ENCODE measurements around the gene LHPP.

DNA sequence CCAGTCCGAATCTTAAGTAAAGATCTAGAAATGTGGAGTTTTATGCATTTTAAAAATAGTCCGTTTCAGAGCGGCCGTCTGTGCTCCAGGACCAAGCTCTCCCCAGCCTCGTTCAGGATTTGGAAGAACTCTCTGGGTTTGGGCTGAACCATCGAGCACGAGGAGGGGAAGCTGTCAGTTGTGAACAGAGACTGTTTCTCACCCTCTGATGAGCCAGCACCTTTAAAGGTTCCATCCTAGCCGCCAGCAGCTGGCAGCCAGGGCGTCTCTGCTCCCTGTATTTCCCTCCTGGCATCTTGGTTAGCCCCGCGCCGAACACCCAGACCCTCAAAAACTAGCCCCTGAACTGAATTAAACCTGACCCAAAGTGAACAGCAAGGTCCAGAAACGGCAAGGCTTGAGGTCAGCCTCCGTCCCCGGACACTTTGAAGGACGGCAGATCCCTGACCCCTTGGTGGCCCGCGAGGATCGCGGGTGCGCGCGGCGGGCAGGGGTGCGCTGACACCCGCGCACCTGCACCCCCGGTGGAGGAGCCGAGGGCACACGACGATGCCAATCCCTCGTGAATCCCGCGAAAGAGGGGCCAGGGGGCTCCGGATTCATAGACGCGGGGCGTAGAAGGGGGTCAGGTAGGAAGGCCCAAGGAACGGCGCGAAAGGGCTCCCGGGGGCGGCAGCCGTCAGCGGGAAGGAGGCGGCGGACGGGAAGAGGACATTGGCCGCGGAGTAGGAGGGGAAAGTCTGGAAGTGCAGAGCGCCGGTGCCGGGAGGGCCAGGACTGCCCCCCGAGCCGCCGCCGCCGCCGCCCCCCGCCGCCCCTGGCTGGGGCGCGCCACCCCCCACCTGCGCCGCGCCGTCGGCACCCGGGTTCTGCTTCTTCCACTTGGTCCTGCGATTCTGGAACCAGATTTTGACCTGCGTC is 14.5 kb upstream of the LHPP start:
- TF ChIP-seq, protein P1, sequence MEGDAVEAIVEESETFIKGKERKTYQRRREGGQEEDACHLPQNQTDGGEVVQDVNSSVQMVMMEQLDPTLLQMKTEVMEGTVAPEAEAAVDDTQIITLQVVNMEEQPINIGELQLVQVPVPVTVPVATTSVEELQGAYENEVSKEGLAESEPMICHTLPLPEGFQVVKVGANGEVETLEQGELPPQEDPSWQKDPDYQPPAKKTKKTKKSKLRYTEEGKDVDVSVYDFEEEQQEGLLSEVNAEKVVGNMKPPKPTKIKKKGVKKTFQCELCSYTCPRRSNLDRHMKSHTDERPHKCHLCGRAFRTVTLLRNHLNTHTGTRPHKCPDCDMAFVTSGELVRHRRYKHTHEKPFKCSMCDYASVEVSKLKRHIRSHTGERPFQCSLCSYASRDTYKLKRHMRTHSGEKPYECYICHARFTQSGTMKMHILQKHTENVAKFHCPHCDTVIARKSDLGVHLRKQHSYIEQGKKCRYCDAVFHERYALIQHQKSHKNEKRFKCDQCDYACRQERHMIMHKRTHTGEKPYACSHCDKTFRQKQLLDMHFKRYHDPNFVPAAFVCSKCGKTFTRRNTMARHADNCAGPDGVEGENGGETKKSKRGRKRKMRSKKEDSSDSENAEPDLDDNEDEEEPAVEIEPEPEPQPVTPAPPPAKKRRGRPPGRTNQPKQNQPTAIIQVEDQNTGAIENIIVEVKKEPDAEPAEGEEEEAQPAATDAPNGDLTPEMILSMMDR (IDR thresholded peaks at IDR 0.05): no peak
- no peak for TF ChIP-seq POLR2A (IDR thresholded peaks at IDR 0.05)
